ENCODE data around the gene REEP1. TPM values are rescaled to one million over a fixed set of nuclear protein-coding genes. Genes with fewer than 3 reads are reported as not detected.

Gene REEP1
- total RNA-seq, 1 experiment from 2014 or later, result 3.6 TPM

GRCh38 chr2:86366651-86367498 is 29.4 kb upstream of the REEP1 start:
- POLR2A ChIA-PET (ENCODE audit: low non-redundant PET), result no interaction called here

GRCh38 chr2:86364894-86365293 is 27.5 kb upstream of the REEP1 start:
- BruUV-seq (replicated peaks), result no TSS peak
- intact Hi-C loops (cut with micrococcal nuclease; ENCODE audit: unreplicated experiment), result loop anchor here (5.0 kb wide), 1 partner anchor 538 kb away; no protein-coding TSS in a partner anchor
- no peak for DNase-seq (ENCODE audit: low spot score)

More at GRCh38 chr2:86366651-86367498, 29.4 kb upstream of the REEP1 start:
- no peak overlapping the region for H3K4me3 ChIP-seq (ENCODE audit: low read depth, low read length, poor library complexity, severe bottlenecking)
- no peak overlapping the region for H3K27ac ChIP-seq (ENCODE audit: low read depth, low read length, poor library complexity, severe bottlenecking)
- no peaks in the 10 kb centered on the region for H3K9me3 ChIP-seq (ENCODE audit: low read depth, low read length, poor library complexity, severe bottlenecking)
- no peak for DNase-seq (ENCODE audit: low spot score)
- H3K27me3 ChIP-seq (replicated peaks; ENCODE audit: insufficient read depth, low read depth, low read length, poor library complexity), result no peaks in the 10 kb centered on the region
- BruUV-seq (replicated peaks), result no TSS peak
- TF ChIP-seq CTCF (conservative IDR thresholded peaks at IDR 0.05; ENCODE audit: low read depth, low read length), result no peak
- TF ChIP-seq EZH2 (IDR thresholded peaks at IDR 0.05; ENCODE audit: borderline replicate concordance, low read depth, low read length, poor library complexity, severe bottlenecking), result no peak
- intact Hi-C loops (cut with micrococcal nuclease; ENCODE audit: unreplicated experiment), result loop anchor here (5.0 kb wide), 1 partner anchor 540 kb away; no protein-coding TSS in a partner anchor
- H3K4me1 ChIP-seq (ENCODE audit: insufficient read depth, low read length, poor library complexity, severe bottlenecking), result peaks cover 5% of the 10 kb centered on the region
- CTCF ChIA-PET, result no interaction called here
- H3K36me3 ChIP-seq (ENCODE audit: insufficient read depth, low read length, poor library complexity, severe bottlenecking), result no peaks in the 10 kb centered on the region

GRCh38 chr2:86360776-86361175 is 23.4 kb upstream of the REEP1 start:
- Histone ChIP-seq H3K36me3 (ENCODE audit: insufficient read depth, low read length, poor library complexity, severe bottlenecking) (no peaks in the 10 kb centered on the region), H3K9me3 (ENCODE audit: low read depth, low read length, poor library complexity, severe bottlenecking) (no peaks in the 10 kb centered on the region), H3K27ac (ENCODE audit: low read depth, low read length, poor library complexity, severe bottlenecking) (no peak overlapping the region), H3K27me3 (replicated peaks; ENCODE audit: insufficient read depth, low read depth, low read length, poor library complexity) (no peaks in the 10 kb centered on the region), H3K4me3 (ENCODE audit: low read depth, low read length, poor library complexity, severe bottlenecking) (no peak overlapping the region), H3K4me1 (ENCODE audit: insufficient read depth, low read length, poor library complexity, severe bottlenecking) (no peaks in the 10 kb centered on the region)
- BruUV-seq (replicated peaks), result no TSS peak
- ChIA-PET CTCF (no interaction called here), POLR2A (ENCODE audit: low non-redundant PET) (no interaction called here)
- no peak for DNase-seq (ENCODE audit: low spot score)
- TF ChIP-seq CTCF (conservative IDR thresholded peaks at IDR 0.05; ENCODE audit: low read depth, low read length) (no peak), EZH2 (IDR thresholded peaks at IDR 0.05; ENCODE audit: borderline replicate concordance, low read depth, low read length, poor library complexity, severe bottlenecking) (no peak)
- intact Hi-C loops (cut with micrococcal nuclease; ENCODE audit: unreplicated experiment), result no loop called here

More at GRCh38 chr2:86364894-86365293, 27.5 kb upstream of the REEP1 start:
- Histone ChIP-seq H3K27ac (ENCODE audit: low read depth, low read length, poor library complexity, severe bottlenecking) (no peak overlapping the region), H3K9me3 (ENCODE audit: low read depth, low read length, poor library complexity, severe bottlenecking) (no peaks in the 10 kb centered on the region), H3K4me1 (ENCODE audit: insufficient read depth, low read length, poor library complexity, severe bottlenecking) (peaks cover 5% of the 10 kb centered on the region), H3K4me3 (ENCODE audit: low read depth, low read length, poor library complexity, severe bottlenecking) (no peak overlapping the region), H3K36me3 (ENCODE audit: insufficient read depth, low read length, poor library complexity, severe bottlenecking) (no peaks in the 10 kb centered on the region), H3K27me3 (replicated peaks; ENCODE audit: insufficient read depth, low read depth, low read length, poor library complexity) (no peaks in the 10 kb centered on the region)
- CTCF ChIA-PET, result no interaction called here
- TF ChIP-seq CTCF (conservative IDR thresholded peaks at IDR 0.05; ENCODE audit: low read depth, low read length) (no peak), EZH2 (IDR thresholded peaks at IDR 0.05; ENCODE audit: borderline replicate concordance, low read depth, low read length, poor library complexity, severe bottlenecking) (no peak)
- POLR2A ChIA-PET (ENCODE audit: low non-redundant PET), result no interaction called here
